ENCODE results near the gene TSHZ2. TPM values are rescaled to one million over a fixed set of nuclear protein-coding genes. Genes with fewer than 3 reads are reported as not detected.

TSHZ2 gene
- total and polyA plus RNA-seq, 2 experiments from 2014 or later, result 1.1 to 5.2 TPM

- H3K79me2 ChIP-seq, result no peaks in the 10 kb centered on the region
- TF ChIP-seq EZH2 (IDR thresholded peaks at IDR 0.05; ENCODE audit: borderline replicate concordance), result no peak
- no peak for TF ChIP-seq CTCF (IDR thresholded peaks at IDR 0.05; ENCODE audit: poor library complexity)
- TF ChIP-seq EZH2phosphoT487 (IDR thresholded peaks at IDR 0.05; ENCODE audit: low read depth, severe bottlenecking, unreplicated experiment), result no peak
- DNase-seq (ENCODE audit: low spot score), result no peak
- no peaks in the 10 kb centered on the region for H3K36me3 ChIP-seq (replicated peaks; ENCODE audit: insufficient read depth, low read depth)
- no peak overlapping the region for H3K4me2 ChIP-seq
- no peak overlapping the region for H3K4me3 ChIP-seq
- no peaks in the 10 kb centered on the region for H3K9me3 ChIP-seq (ENCODE audit: low read depth)
- no peak overlapping the region for H2AFZ ChIP-seq
- H3K27me3 ChIP-seq, result no peaks in the 10 kb centered on the region
- H3K9me2 ChIP-seq (replicated peaks; ENCODE audit: insufficient read depth), result no peaks in the 10 kb centered on the region
- H4K20me1 ChIP-seq (ENCODE audit: insufficient read depth, poor library complexity, severe bottlenecking), result no peaks in the 10 kb centered on the region
- H3K4me1 ChIP-seq (ENCODE audit: insufficient read depth), result peaks cover 21% of the 10 kb centered on the region
- H3K27ac ChIP-seq, result no peak overlapping the region
Observed at GRCh38 chr20:53152228-53152627, 180.1 kb downstream of the TSHZ2 start.

GRCh38 chr20:53154540-53154939, 182.4 kb downstream of the TSHZ2 start:
- WGBS (ENCODE audit: low lambda C conversion rate, missing lambda C conversion rate), result 79% methylated on average over 2 of the region's 2 CpGs
- Histone ChIP-seq H4K20me1 (ENCODE audit: insufficient read depth, poor library complexity, severe bottlenecking) (no peaks in the 10 kb centered on the region), H3K79me2 (no peaks in the 10 kb centered on the region), H3K27me3 (no peaks in the 10 kb centered on the region), H3K4me3 (no peak overlapping the region), H2AFZ (no peak overlapping the region), H3K9me2 (replicated peaks; ENCODE audit: insufficient read depth) (no peaks in the 10 kb centered on the region), H3K36me3 (replicated peaks; ENCODE audit: insufficient read depth, low read depth) (no peaks in the 10 kb centered on the region), H3K4me2 (no peak overlapping the region), H3K27ac (no peak overlapping the region), H3K4me1 (ENCODE audit: insufficient read depth) (peaks cover 11% of the 10 kb centered on the region), H3K9me3 (ENCODE audit: low read depth) (no peaks in the 10 kb centered on the region)
- TF ChIP-seq EZH2 (IDR thresholded peaks at IDR 0.05; ENCODE audit: borderline replicate concordance), result no peak
- no peak for DNase-seq (ENCODE audit: low spot score)

- WGBS (ENCODE audit: low lambda C conversion rate, missing lambda C conversion rate), result 88% methylated on average over 11 of the region's 11 CpGs
- H3K4me3 ChIP-seq, result no peak overlapping the region
- H2AFZ ChIP-seq, result no peak overlapping the region
- no peak overlapping the region for H3K4me2 ChIP-seq
- H3K4me1 ChIP-seq (ENCODE audit: insufficient read depth), result no peaks in the 10 kb centered on the region
- no peaks in the 10 kb centered on the region for H3K79me2 ChIP-seq
- H3K27ac ChIP-seq, result no peak overlapping the region
- H3K9me3 ChIP-seq (ENCODE audit: low read depth), result no peaks in the 10 kb centered on the region
- TF ChIP-seq EZH2 (IDR thresholded peaks at IDR 0.05; ENCODE audit: borderline replicate concordance) (no peak), EZH2phosphoT487 (IDR thresholded peaks at IDR 0.05; ENCODE audit: low read depth, severe bottlenecking, unreplicated experiment) (no peak), CTCF (IDR thresholded peaks at IDR 0.05; ENCODE audit: poor library complexity) (peak; percentile 33)
- H4K20me1 ChIP-seq (ENCODE audit: insufficient read depth, poor library complexity, severe bottlenecking), result no peaks in the 10 kb centered on the region
- H3K36me3 ChIP-seq (replicated peaks; ENCODE audit: insufficient read depth, low read depth), result no peaks in the 10 kb centered on the region
- H3K9me2 ChIP-seq (replicated peaks; ENCODE audit: insufficient read depth), result no peaks in the 10 kb centered on the region
- peak; percentile 34 for DNase-seq (ENCODE audit: low spot score)
- H3K27me3 ChIP-seq, result no peaks in the 10 kb centered on the region
Observed at GRCh38 chr20:53157443-53158408, 185.6 kb downstream of the TSHZ2 start.

- no peak for DNase-seq (ENCODE audit: low spot score)
- TF ChIP-seq EZH2phosphoT487 (IDR thresholded peaks at IDR 0.05; ENCODE audit: low read depth, severe bottlenecking, unreplicated experiment) (no peak), CTCF (IDR thresholded peaks at IDR 0.05; ENCODE audit: poor library complexity) (no peak), EZH2 (IDR thresholded peaks at IDR 0.05; ENCODE audit: borderline replicate concordance) (no peak)
- Histone ChIP-seq H3K36me3 (replicated peaks; ENCODE audit: insufficient read depth, low read depth) (no peaks in the 10 kb centered on the region), H3K27ac (no peak overlapping the region), H3K4me1 (ENCODE audit: insufficient read depth) (no peaks in the 10 kb centered on the region), H3K4me3 (no peak overlapping the region), H3K27me3 (no peaks in the 10 kb centered on the region), H2AFZ (no peak overlapping the region), H3K4me2 (no peak overlapping the region), H3K9me3 (ENCODE audit: low read depth) (no peaks in the 10 kb centered on the region), H3K79me2 (no peaks in the 10 kb centered on the region), H4K20me1 (ENCODE audit: insufficient read depth, poor library complexity, severe bottlenecking) (no peaks in the 10 kb centered on the region), H3K9me2 (replicated peaks; ENCODE audit: insufficient read depth) (no peaks in the 10 kb centered on the region)
- WGBS (ENCODE audit: low lambda C conversion rate, missing lambda C conversion rate), result 65% methylated on average over 1 of the region's 1 CpG
Observed at GRCh38 chr20:53159160-53159559, 187.0 kb downstream of the TSHZ2 start.
